Stimulated activated CD4-positive, alpha-beta T cell treated with anti-CD3 and anti-CD28 coated beads, TNF-alpha, amount 100 ng/mL, for 24 hours (primary cell): Measurements from ENCODE around the gene UBE2F.
"Not testable (repeated sequence)": the region's sequence is repeated elsewhere in the genome, so short reads cannot be mapped to it uniquely, and the experiment has no call there.

Experiments used
- DNase-seq, 3 experiments: peaks; one replicate each; pipeline ENCODE4 v3.0.0-alpha.2; 2020; ENCODE audit warnings: low read depth in 3 of 3

Gene UBE2F

DNA sequence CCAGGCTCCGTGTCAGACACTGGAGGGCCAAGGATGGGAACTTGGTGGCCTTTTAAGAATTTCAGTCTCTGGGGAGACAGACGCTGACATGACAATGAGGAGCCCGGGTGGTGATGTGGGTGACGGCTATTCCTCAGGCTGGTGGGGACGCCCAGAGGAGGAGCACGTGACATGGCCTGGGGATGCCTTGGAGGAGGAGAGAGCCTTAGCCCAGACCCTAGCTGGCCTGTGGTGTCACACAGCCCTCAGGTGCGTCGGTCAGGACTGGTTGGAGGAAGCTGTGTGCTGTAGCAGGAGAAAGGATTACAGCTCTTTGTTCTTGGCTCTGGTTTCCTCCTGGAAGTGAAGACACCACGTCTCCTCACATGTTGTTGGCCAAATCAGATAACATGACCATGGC, 54.0 kb downstream of the UBE2F start:
- no peak for DNase-seq

DNA sequence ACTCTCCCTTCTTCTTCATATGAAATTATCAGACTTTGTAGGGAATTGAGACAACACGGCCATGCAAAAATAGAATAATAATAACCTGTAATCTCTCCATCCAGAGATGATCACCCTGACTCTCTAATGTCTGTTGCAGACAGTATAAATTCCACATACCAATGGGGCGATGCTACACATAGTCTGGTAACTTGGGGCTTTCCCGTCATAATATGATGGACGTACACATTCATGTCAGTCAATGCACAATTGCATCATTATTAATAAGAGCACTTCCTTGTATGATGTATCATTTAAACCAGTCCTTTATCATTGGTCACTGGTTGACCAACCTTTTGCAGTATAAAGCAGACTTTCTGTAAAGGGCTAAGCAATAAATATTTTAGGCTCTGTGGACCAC, 54.5 kb downstream of the UBE2F start:
- no peak for DNase-seq

DNA sequence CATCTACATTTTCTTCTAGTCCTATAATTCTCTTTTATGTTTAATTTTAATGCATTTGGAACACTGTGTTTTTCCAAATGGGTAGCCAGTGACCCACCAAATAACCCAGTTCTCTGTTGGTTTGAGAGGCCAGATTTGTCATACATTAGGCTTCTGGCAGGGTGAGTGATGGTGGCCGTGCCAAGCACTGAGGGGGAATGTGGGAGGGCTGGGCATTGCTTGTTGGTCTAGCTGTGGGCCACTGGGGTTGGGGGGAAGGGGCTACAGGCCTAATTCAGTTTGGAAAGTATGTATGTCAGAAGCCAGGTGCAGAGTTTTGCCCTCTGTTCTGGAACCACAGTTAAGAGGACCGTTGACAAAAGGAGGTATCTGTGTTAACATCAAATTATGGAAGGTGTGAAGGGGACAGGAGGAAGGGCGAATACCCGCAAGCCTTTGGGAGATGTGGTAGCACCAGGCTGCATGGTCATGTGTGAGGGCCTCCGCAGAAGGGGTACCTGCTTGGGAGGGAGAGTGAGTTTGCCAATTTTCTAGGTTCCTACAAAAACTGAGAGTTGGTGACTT, 55.9 kb downstream of the UBE2F start:
- no peak for DNase-seq

DNA sequence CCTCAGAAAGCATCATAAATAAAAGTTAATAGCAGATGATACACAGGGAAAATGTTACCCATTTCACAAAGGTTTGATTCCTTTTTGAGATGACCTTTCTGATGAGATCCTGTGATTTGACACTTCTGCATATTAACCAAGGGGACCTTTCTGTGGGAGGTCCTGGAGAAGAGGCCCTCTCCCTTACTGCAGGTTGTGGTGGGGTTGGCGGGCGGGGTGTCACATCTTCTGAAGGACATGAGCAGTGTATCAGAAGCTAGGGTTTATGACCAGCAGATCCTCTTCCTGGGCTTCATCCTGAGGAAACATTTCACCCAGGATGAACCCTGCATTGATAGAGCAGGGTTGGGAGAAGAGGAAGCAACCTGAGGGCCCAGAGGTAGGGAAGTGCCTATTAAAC, 56.8 kb downstream of the UBE2F start:
- DNase-seq: no peak

DNA sequence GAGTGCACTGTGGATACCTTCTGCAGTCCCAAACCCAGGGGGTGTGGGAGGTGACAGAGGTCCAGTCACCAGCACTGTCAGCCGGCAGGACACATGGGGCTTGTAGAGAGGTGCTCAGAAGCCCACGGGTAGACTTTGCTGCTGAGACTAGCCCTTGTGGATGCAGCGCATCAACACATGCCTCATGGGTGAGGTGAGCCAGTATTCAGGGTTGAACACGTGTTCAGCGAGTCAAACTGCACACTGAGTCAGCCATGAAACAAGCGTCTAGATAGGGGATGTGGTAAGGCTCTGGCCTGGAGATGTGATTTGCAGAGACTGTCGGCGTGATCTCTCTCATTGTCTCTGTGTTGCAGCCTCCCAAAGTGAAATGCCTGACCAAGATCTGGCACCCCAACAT, 58.2 kb downstream of the UBE2F start:
- peak; percentile 7 to 45 (median 9) for DNase-seq

DNA sequence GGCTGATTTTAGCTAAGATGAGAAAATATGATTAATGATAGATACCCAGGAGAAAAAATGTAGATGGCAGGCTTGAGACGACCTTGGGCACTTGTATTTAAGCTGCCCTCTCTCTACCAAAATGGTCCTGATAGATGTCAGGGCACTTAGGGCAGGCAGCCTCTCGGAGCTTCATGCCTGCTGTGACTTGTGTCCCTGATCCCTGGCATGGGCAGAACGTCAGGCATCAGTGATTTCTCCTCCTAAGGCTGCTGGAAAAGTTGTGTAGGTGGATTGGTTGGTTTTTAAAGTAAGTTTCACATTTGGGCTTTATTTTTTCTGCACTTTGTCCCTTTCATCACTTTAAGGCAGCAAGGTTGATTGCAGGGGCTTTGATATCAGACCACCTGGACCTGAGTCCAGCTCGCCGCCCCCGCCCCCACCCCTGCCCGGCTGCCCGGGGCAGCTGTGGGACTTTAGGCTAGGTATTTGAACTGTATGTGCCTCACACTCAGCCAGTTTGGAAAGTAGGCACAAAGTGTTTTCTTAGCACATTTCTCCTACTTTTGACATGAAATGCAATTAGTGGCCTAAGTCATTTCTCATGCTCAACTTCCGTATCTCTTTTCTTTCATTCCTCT, 59.0 kb downstream of the UBE2F start:
- DNase-seq: no peak

DNA sequence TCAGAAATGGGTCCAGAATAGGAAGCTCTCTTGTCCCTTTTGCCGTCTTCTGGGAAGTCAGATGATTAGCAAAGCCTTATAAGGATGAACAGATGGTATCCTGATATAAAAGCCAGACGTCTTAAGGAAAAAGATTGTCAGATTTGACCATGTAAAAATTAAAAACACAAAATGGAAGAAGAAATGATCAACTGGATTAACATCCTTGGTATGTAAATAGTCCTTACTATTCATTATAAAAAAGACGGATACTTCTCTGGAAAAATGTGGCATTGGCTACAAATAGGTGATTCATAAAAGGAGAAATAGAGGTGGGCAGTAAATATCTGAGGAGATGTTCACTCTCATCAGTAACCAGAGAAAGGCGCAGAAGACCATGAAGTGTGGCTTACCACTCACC, 60.2 kb downstream of the UBE2F start:
- DNase-seq: no peak

DNA sequence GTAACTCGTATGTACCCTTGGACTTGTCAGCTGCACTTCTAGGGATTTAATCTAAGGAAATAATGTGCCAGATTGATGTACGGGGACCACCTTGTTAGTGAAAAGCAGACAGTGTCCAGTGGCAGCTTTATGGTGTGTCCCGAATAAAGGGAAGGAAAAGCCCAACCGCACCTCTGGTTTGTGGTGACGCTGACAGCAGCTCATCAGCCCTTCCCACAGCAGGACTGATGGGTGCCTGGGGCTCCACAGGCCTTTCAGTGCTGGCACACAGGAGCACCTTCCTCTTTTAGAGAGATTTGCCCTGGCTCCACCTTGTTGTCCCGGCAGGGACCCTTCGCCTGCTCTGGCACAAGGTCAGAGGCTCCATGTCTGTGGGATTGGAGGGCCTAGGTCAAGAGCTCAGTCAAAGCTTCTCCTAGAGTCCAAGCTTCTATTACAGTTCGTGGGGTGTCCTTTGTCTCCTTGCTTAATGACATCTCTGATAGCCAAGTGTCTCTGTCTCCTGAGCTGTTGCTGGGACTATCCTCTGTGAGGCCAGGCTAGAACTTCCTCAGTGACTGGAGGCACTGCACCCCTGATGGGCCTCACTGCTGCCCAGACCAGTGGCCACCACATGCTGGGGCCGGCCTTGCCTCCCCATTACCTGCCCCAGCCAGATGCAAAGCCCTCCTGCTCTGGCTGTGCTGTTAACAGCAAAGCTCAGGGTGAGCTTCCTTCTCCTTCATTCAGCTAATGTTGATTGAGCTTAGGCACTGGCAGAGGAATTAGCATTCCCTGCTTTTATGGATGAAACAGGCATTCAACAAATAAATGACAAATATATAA, 61.0 kb downstream of the UBE2F start:
- no peak for DNase-seq

DNA sequence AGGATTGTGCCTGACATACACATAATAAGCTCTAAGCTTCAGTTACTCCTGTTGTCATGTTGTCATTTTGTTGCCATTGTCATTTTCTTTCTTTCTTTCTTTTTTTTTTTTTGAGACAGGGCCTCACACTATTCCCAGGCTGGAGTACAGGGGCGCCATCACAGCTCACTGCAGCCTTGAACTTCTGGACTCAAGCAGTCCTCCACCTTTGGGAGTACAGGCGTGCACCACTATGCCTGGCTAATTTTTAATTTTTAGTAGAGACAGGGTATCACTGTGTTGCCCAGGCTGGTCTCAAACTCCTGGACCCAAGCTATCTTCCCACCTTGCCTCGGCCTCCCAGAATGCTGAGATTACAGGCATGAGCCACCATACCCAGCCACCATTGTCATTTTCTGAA, 63.0 kb downstream of the UBE2F start:
- DNase-seq: no peak

DNA sequence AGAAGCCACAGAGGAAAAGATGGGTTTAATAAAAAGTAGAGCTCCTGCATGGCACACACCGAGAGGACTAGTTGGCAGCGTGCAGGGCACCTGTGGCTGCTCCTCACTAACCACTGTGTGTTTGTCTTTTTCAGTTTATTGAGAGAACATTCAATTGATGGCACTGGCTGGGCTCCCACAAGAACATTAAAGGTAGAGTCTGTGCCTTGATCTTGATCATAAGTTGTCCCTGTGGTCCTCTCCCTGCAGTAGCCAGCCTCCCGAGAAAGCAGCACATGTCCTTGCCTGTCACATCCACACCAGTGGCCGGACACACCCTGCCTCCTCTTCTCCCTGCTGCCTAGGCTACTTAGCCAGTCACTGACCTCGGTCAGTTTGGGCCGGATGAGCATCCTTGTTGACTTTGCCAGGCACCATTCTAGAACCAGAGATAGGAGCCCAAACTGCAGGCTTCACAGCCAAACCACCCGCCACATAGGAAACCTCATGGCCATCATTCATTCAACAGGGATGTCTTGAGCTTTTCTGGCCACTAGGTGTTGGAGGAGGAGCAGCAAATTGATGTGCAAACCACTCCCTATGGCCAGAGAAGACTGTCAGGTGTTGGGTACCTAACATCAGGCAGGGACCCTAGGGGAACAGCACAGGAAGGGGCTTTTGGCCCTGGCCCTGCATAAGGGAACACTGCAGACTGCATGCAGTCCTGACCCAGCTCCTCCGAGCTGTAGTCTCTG, 63.8 kb downstream of the UBE2F start:
- no peak for DNase-seq

DNA sequence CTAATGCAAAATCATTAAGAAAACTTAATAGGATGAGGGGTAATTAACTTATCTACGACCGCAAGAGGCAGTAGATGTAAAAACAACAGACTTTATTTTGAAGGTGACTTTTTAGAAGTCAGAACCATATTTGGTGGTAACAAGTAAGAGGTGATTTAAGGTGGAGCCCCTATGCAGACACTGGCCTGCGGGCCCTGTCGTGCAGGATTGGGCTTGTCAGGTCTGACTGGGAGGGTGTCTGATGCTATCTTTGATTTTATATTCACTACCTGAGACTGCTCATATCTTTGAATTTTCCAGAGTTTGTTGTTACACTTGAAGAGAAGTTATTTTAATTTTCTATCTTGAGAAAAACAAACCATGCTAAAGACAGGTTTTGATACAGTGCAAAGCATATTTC, 64.9 kb downstream of the UBE2F start:
- DNase-seq: no peak

DNA sequence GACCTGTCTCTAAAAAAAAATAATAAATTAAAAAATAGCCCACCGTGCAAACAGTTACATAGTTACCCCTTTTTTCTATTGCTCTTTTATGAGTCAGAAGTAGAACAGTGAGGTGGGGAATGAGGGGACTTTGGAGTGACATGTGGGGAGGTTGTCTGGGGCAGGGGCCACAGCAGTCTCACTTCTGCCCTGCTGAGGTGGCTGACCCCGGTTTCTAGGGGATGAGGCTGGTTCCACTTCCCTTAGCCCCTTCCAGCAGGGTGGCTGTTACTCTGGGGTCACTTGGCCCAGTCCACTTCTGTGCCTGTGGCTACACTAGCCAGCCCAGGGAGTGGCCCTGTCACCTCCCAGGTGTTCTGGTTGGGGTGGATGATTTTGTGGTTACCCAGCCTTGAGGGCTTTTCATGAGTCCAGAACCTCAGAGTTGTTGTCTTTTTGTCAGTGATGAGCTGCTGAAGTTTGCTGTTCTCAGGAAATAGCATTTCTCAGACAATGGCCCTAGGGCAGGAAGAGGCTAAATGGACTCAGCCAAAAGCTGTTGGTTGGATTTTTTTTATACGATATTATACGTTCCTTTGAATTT, 66.0 kb downstream of the UBE2F start:
- DNase-seq: no peak

DNA sequence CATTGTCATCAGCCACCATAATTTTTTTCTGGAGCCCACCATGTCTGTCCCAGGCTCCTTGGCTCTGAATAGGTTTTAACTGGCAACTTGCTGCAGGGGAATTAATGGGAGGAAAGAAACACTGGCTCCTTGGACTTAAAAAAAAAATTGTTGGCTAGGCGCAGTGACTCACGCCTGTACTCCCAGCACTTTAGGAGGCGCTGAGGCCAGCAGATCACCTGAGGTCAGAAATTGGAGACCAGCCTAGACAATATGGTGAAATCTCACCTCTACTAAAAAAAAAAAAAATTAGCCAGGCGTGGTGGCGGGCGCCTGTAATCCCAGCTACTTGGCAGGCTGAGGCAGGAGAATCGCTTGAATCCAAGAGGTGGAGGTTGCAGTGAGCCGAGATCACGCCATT, 67.2 kb downstream of the UBE2F start:
- DNase-seq: not testable (repeated sequence)

DNA sequence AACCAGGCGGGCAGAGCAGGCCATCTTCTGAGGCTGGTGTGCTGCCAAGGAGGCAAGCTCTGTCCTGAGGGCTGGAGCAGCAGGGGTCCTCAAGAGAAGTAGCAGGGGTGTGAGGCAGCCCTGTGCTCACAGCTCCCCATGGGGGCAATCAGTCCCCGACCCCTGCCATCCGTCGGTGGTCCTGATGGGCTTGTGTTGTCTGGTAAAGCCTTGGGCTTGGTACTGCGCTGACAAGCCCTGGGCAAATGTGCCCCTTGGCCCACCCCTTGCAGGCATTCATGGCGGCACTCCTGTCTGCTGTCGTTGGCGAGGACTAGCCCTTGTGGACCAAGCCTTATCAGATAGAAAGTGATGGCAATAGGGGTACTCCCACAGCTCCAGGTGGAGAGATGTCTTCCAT, 71.4 kb downstream of the UBE2F start:
- no peak for DNase-seq

DNA sequence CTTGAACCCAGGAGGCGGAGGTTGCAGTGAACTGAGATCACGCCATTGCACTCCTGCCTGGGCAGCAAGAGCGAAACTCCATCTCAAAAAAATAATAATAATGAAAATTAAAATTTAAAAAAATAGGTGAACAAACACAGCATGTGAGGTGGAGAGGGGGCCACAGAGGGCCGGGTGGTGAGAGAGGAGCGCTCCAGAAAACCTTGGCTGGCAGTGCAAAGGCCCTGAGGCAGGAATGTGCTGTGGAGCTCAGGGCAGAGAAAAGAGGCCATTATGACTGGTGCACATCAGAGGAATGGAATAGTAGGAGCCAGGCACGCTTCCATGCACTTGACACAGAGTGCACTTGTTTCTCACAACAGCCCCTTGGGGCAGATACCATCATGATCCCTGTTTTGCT, 72.3 kb downstream of the UBE2F start:
- no peak for DNase-seq

DNA sequence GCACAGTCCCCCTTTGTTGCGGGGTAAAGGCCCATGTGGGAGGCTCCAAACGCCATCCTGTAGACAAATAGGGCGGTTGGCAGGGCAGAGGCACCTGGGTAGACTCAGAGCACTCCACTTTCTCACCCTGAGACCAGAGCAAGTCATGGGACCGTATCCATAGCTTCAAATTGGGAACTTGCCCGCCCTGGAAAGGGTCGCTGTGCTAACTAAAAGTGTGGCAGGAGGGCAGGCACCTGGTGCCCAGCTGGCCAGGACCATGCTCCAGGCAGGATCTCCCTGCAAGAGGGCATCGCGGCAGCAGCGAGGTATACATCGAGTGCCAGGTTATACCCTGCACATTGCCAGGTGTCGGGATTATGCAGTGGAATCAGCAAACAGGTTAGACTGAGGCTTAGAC, 73.2 kb downstream of the UBE2F start:
- DNase-seq: no peak

DNA sequence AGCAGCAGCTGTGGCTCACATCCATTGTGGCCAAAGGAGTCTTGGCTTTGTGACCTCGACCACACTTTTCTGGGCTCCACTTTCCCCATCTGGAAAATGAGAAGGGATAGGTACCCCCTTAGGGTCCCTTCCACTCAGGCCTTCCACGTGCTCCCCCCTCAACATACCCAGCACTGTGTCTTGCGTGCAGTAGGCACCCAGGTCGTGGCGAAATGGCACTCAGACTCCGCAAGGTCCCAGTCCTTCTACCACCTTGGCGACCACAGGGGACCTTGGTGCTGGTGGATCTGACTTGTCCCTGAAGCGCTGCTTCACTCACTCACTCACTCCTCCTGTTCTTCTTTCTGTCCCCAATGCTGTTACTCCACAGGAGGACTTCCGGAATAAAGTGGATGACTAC, 74.1 kb downstream of the UBE2F start:
- no peak for DNase-seq

DNA sequence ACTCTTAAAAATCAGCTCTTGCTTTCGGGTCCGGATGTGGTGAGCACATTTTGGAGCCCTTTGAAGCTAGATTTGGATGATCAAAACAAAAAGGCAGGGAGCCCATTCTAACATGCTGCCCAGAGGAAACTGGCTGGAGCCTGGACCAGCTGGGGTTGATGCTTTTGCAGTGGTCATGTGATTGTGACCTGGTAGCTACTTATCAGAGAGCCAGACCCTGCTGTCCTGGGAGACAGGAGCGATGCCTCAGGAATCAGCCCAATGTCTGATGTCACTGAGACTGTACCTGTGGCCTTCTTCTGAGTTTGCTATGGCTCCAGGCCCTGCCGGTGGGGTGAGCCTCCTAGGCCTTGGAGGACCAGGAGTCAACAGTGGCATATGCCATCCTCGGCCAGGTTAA, 75.3 kb downstream of the UBE2F start:
- DNase-seq: no peak

DNA sequence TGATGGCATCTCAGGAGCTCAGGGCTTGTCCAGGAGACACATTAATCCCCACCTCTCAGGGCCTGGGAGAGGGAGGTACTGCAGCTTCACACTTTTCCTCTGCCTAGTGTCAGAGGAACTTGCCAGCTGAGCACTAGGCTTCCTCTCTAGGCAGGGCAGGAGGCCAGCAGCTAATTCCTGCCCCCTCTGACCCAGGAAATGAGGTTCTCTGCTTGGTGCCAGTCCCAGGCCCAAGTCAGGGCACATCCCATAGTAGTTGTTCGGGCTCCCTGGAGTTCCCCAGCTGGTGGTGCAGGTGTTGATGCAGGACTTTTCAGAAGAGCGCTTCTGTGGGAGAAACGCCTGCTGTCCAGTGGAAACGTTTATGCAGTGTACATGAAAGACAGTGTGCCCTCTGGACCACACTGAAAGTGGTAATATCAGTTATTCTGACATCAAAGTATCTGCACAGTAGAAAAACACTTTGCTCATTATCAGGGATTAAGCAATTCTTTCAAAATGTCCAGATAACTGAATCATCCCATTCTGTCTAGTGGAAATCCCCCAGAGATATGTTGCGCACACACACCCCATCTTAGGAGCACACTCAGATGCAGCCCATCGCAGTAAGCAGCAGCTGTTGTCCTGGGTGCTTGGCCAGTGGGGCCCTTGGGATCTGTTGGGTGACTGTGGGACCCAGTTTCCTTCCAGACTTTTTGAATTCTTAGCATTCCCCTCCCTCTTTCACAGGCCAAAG, 76.2 kb downstream of the UBE2F start:
- DNase-seq: no peak

DNA sequence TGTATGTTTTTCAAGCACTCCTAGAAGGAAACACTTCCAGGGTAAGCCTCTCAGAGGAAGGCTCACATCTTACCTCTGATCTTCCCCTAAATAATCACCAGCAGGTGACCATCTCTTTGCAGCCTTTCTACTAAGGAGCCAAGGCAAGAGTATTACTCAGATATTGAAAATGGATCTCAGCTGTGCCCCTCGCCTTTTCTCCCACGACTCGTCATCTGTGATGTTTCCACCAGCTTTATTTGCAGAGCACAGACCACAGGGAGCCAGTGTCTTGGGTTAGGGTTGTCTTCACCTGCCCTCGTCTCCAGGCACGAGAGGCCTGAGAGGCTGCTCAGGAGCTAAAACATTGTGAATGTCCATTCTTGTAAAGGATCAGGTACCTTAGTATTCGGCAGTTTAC, 77.0 kb downstream of the UBE2F start:
- no peak for DNase-seq

DNA sequence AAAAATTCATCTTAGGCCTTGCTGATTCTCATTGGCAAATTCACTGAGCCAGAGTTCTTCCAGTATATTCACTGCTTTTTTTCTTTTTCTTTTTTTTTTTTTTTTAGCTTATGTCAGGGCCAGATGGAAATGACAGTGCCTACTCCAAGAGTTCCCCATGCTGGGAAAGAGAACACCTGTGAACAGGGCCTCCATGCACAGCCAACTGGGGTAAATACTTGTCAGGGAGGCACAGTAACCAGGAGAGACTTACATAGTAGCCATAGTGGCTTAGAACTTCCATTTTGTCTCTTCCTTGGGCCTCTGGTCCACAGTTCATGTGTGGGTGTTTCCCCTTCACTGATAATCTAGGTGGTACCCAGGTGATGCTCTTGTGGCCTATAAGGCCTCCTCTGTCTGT, 78.8 kb downstream of the UBE2F start:
- DNase-seq: no peak
